Activated CD8-positive, alpha-beta memory T cell treated with anti-CD3 and anti-CD28 coated beads for 24 hours (primary cell): ENCODE data around the gene RNF32.
"Not testable (repeated sequence)": the region's sequence is repeated elsewhere in the genome, so short reads cannot be mapped to it uniquely, and the experiment has no call there.

ENCODE experiments used
- DNase-seq: peaks from one replicate; pipeline ENCODE4 v3.0.0-alpha.2; 2020

RNF32 gene

GRCh38 chr7:156614434-156615264, 25.9 kb upstream of the RNF32 start:
- DNase-seq: no peak

DNA sequence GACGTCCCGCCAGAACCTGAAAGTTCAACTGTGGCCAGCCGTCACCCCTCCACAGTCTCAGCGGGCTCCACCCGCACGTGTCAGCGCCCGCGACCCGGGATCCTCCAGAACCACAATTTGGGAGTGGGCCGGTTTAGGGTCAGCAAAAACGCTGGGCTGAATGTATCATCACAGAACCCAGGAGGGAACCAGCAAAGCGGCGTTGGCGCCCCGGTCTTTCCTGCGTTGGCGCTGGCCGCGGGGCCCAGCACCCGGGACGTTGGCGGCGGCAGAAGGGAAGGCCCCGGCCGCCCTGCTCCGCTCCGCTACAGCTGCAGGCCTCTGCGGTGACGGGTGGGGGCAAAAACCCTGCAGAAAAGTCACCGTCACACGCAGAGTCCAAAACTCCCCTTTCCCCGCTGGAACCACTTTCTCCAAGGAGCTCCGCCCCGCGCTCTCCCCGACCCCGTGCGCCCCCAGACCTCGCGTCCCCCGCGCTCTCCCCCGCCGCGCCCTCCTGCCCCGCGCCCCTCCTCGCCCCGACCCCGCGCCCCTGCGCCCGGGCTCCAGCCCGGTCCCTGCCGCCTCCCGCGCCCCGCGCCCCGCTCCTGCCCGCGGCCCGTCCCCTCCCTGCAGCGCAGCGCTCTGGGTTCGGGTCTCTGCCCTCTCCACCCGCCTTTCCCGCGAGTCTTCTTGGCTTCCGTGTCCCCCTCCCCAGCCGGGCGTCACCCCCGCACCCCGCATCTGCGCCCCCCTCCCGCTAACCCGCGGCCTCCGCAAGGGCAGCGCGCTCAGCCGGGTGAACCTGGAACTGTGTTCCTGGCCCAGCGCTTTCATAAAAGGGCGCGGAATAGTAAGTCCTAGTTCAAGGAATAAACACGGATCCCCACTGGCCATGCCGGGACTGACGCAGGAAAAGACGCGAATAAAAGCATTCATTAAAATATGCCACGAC, 24.0 kb upstream of the RNF32 start:
- DNase-seq: no peak

GRCh38 chr7:156617215-156617614, 23.4 kb upstream of the RNF32 start:
- no peak for DNase-seq

GRCh38 chr7:156618078-156618779, 22.3 kb upstream of the RNF32 start:
- DNase-seq: no peak

DNA sequence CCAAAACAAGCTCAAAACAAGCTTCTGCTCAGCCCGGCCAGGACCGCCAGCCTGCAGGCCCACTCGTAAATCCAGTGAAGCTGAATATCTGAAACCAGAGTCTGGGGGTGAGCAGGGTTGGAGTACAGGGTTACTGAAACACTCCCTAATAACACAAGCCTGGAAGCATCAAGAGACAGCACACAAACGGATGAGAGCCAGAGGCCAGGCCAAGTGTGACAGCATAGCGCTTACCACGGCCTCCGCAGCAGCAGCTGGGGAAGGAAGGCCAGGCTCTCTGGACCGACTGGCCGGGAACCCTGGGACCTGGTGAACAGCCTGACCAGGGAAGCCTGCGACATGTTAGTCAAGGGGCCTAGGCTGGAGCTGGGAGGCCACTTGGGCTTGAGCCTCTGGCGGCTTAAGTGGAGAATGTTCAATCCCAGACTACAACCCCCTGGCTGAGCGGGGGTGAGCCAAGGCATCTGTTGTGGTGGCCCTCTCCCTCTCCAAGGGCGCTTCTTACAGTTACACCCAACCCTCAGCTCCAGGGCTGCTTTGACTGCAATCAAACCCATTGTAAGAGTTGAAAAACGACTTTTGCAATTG, 21.7 kb upstream of the RNF32 start:
- no peak for DNase-seq

GRCh38 chr7:156619488-156620290, 20.9 kb upstream of the RNF32 start:
- not testable (repeated sequence) for DNase-seq

- no peak for DNase-seq
Observed at GRCh38 chr7:156620291-156620675, 20.3 kb upstream of the RNF32 start.

GRCh38 chr7:156621652-156622051, 18.9 kb upstream of the RNF32 start:
- no peak for DNase-seq

- no peak for DNase-seq
Observed at GRCh38 chr7:156625580-156625979, 15.0 kb upstream of the RNF32 start.

- DNase-seq: no peak
Observed at GRCh38 chr7:156626220-156626895, 14.2 kb upstream of the RNF32 start.

GRCh38 chr7:156628562-156628961, 12.0 kb upstream of the RNF32 start:
- no peak for DNase-seq

- no peak for DNase-seq
Observed at GRCh38 chr7:156629873-156630272, 10.7 kb upstream of the RNF32 start.

GRCh38 chr7:156634117-156634516, 6.5 kb upstream of the RNF32 start:
- DNase-seq: no peak

GRCh38 chr7:156635529-156636385, 4.8 kb upstream of the RNF32 start:
- DNase-seq: no peak

GRCh38 chr7:156637093-156637492, 3.5 kb upstream of the RNF32 start:
- DNase-seq: not testable (repeated sequence)

GRCh38 chr7:156638443-156639077, 2.0 kb upstream of the RNF32 start:
- no peak for DNase-seq

DNA sequence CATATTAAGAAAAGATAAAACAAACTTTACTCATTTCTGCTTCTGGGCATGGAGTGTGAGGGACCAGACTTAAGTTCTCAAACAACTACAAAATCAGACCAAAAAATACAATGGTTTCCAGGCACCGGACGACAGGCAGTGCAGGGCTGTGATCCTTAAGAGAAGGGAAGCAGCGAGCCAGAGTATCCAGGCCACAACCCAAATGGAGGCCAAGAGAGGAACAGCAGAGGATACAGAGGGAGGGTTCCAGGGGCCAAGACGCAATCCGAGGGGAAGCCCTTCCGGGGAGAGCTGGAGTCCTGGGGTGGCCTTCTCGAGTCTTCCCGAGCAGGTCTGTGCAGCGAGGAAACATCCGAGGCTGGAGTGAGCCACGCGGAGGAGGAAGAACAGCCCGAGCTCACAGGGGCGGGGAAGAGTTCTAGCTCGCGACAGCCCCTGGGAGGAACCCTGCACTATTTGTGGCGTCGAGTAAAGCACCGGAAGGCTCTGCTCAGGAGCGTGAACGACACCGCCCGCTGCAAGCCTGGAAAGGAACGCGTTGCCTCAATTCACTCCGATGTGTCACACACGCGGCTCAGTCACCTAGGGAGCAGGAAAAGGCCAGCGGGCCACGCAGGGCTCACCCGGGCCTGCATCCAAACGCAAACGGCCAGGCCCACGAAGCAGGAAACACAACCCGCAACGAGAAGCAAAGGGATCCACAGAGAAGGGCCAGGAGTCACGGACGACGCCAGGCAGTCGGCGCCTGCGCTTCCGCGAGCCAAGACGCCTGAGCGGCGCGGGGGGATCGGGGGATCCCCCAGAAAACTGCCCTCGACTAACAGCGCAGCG, 933 bp upstream of the RNF32 start:
- DNase-seq: no peak

DNA sequence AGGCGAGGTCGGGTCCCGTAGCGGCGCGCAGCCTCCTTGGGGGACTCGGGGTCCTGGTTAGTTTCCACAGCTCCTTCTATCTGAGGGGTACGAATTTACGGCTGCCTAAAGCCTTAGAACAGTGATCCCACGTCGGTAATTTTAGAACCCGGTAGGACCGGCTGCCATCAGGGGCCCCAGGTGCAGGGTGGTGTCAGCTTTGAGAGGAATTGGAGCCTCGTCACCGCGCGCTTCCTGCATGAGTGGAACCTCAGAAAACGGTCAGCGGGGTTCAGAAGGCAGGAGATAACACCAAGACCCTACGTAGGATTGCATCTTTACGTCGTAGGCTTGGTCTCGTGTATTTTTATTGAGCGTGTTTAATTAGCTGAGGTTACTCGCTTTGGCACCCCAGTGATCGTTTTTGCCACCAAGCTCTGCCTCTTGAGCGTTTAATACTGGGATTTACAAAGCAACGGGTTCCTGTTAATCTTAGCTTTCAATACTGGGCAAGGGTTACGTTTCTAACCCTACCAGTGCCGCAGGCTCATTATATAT, 443 bp downstream of the RNF32 start:
- DNase-seq: no peak
